ENCODE results near the gene SFT2D2.

DNA sequence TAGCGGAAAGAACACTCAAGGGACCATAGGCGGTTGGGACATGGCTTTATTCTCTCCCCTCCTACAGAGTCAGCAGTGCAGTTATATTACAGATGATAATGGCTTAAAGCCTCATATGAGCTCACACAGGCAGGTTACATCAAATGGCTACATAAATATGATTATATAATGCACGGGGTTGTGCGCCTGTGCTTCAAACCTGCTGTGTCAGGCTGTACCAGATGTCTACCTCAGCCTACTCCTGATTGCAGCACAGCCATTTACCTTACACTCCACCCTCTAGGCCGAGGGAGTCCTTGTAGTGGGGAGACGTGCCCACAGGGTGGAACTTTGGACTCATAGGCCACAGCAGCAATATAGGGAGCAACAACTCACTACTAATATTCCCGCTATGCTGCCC lies 38.5 kb downstream of the SFT2D2 start:
- TF ChIP-seq POLR2A (IDR thresholded peaks at IDR 0.05), result no peak
- TF ChIP-seq, protein P1, sequence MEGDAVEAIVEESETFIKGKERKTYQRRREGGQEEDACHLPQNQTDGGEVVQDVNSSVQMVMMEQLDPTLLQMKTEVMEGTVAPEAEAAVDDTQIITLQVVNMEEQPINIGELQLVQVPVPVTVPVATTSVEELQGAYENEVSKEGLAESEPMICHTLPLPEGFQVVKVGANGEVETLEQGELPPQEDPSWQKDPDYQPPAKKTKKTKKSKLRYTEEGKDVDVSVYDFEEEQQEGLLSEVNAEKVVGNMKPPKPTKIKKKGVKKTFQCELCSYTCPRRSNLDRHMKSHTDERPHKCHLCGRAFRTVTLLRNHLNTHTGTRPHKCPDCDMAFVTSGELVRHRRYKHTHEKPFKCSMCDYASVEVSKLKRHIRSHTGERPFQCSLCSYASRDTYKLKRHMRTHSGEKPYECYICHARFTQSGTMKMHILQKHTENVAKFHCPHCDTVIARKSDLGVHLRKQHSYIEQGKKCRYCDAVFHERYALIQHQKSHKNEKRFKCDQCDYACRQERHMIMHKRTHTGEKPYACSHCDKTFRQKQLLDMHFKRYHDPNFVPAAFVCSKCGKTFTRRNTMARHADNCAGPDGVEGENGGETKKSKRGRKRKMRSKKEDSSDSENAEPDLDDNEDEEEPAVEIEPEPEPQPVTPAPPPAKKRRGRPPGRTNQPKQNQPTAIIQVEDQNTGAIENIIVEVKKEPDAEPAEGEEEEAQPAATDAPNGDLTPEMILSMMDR (IDR thresholded peaks at IDR 0.05), result no peak
- TF ChIP-seq POLR2AphosphoS5 (IDR thresholded peaks at IDR 0.05), result no peak
